ENCODE measurements around the gene LUZP2. TPM values are rescaled to one million over a fixed set of nuclear protein-coding genes. Genes with fewer than 3 reads are reported as not detected.

Gene LUZP2
- total and polyA plus RNA-seq, 2 of the 8 experiments (the other 6 are each of a cell fraction or from before 2014, with no cell fraction given): 0.79 to 1.5 TPM

GRCh38 chr11:24754406-24754805 lies 257.6 kb downstream of the LUZP2 start:
- Histone ChIP-seq H3K4ac (replicated peaks; ENCODE audit: insufficient read length, low read depth, low read length) (no peak overlapping the region), H4K20me1 (replicated peaks in 1 of 2; ENCODE audit: control insufficient read depth in 1 of 2, insufficient read depth in 2 of 2, low read length in 2 of 2) (no peaks in the 10 kb centered on the region), H3K9me3 (ENCODE audit: insufficient read depth in 2 of 2, low read depth in 1 of 2, low read length in 1 of 2) (no peaks in the 10 kb centered on the region), H3K4me2 (ENCODE audit: insufficient read depth in 1 of 2, low read depth in 2 of 2, low read length in 2 of 2) (no peak overlapping the region), H2BK20ac (ENCODE audit: low read length) (no peak overlapping the region; the same call in 1 of the 2 replicates), H2AFZ (ENCODE audit: low read length) (no peak overlapping the region), H4K8ac (ENCODE audit: extremely low read depth, insufficient read depth, low read length) (no peak overlapping the region), H3K27me3 (replicated peaks in 1 of 4; ENCODE audit: control insufficient read depth in 3 of 4, extremely low read depth in 1 of 4, insufficient read depth in 3 of 4, low read length in 3 of 4) (no peaks in the 10 kb centered on the region), H3K23ac (ENCODE audit: insufficient read length) (no peak overlapping the region), H2BK5ac (ENCODE audit: low read depth, low read length) (no peak overlapping the region), H3K9ac (replicated peaks in 1 of 4; ENCODE audit: extremely low read depth in 1 of 4, low read depth in 3 of 4, low read length in 3 of 4) (no peak overlapping the region), H3K56ac (replicated peaks; ENCODE audit: insufficient read length, low read depth, low read length) (no peak overlapping the region), H3K18ac (ENCODE audit: extremely low read depth, low read length) (no peak overlapping the region), H3K27ac (ENCODE audit: low read depth, low read length) (no peak overlapping the region), H3K79me2 (ENCODE audit: control insufficient read depth in 1 of 2, insufficient read depth in 2 of 2, low read length in 2 of 2) (no peaks in the 10 kb centered on the region), H2AK5ac (ENCODE audit: low read depth, low read length) (no peak overlapping the region), H3K79me1 (ENCODE audit: low read depth, low read length) (no peaks in the 10 kb centered on the region), H4K5ac (ENCODE audit: insufficient read length, low read depth, low read length) (no peak overlapping the region), H3K4me1 (replicated peaks in 1 of 4; ENCODE audit: control insufficient read depth in 3 of 4, insufficient read depth in 4 of 4, low read length in 3 of 4) (peaks cover 0 to 3% (median 0%) of the 10 kb centered on the region in 4 experiments; a peak in 2 of 7 replicates), H2BK120ac (replicated peaks; ENCODE audit: low read depth, low read length) (no peak overlapping the region), H2BK12ac (ENCODE audit: low read depth, low read length) (no peak overlapping the region), H2BK15ac (ENCODE audit: low read length) (no peak overlapping the region), H3K14ac (ENCODE audit: insufficient read length) (no peak overlapping the region), H3K23me2 (ENCODE audit: low read depth, low read length) (no peaks in the 10 kb centered on the region), H3K4me3 (ENCODE audit: extremely low read depth in 1 of 4, insufficient read depth in 2 of 4, low read depth in 3 of 4, low read length in 4 of 4) (no peak overlapping the region), H4K91ac (replicated peaks; ENCODE audit: insufficient read length, low read length) (no peak overlapping the region), H3K36me3 (ENCODE audit: control insufficient read depth in 2 of 4, insufficient read depth in 4 of 4, low read length in 3 of 4) (no peaks in the 10 kb centered on the region)
- no peak for DNase-seq (ENCODE audit: low read depth in 1 of 2, low spot score in 2 of 2)
- FAIRE-seq: no peak
- CTCF ChIA-PET (ENCODE audit: partially characterized antibody): no interaction called here
- POLR2A ChIA-PET (ENCODE audit: partially characterized antibody): no interaction called here
- TF ChIP-seq SIN3A (conservative IDR thresholded peaks at IDR 0.05 in 1 of 2, IDR thresholded peaks at IDR 0.05 in 1 of 2; ENCODE audit: low read depth in 1 of 2, low read length in 2 of 2) (no peak), E2F6 (IDR thresholded peaks at IDR 0.05) (no peak), EZH2 (IDR thresholded peaks at IDR 0.05; ENCODE audit: low read depth, low read length, severe bottlenecking) (no peak), GABPA (IDR thresholded peaks at IDR 0.05; ENCODE audit: borderline replicate concordance, insufficient read depth, low read length) (no peak), SIX5 (IDR thresholded peaks at IDR 0.05; ENCODE audit: low read depth, low read length) (no peak), CBX5 (IDR thresholded peaks at IDR 0.05; ENCODE audit: low read depth, low read length) (no peak), SP1 (IDR thresholded peaks at IDR 0.05; ENCODE audit: low read depth, low read length) (no peak), ASH2L (IDR thresholded peaks at IDR 0.05; ENCODE audit: low read length) (no peak), KDM1A (IDR thresholded peaks at IDR 0.05; ENCODE audit: borderline replicate concordance, low read length) (no peak), NRF1 (IDR thresholded peaks at IDR 0.05; ENCODE audit: low read depth, low read length) (no peak), CHD2 (IDR thresholded peaks at IDR 0.05; ENCODE audit: low read length) (no peak), CTBP2 (IDR thresholded peaks at IDR 0.05; ENCODE audit: borderline replicate concordance, insufficient read depth, insufficient read length, low read length) (no peak), JUN (IDR thresholded peaks at IDR 0.05; ENCODE audit: low read depth, low read length) (no peak), POU5F1 (IDR thresholded peaks at IDR 0.05; ENCODE audit: low read depth, low read length) (no peak), SAP30 (IDR thresholded peaks at IDR 0.05; ENCODE audit: insufficient read depth, insufficient replicate concordance, low read length) (no peak)

All from H1 (cell line).